GM19025 (cell line): ENCODE measurements around the gene GRIA4.

ENCODE experiments used
- ATAC-seq: cut with Tn5 transposase; IDR thresholded peaks from one replicate; pipeline ENCODE4 v1.9.1; 2021; ENCODE audit warnings: mild to moderate bottlenecking, low read depth, moderate library complexity; ENCODE audit not compliant: unreplicated experiment

Gene GRIA4

DNA sequence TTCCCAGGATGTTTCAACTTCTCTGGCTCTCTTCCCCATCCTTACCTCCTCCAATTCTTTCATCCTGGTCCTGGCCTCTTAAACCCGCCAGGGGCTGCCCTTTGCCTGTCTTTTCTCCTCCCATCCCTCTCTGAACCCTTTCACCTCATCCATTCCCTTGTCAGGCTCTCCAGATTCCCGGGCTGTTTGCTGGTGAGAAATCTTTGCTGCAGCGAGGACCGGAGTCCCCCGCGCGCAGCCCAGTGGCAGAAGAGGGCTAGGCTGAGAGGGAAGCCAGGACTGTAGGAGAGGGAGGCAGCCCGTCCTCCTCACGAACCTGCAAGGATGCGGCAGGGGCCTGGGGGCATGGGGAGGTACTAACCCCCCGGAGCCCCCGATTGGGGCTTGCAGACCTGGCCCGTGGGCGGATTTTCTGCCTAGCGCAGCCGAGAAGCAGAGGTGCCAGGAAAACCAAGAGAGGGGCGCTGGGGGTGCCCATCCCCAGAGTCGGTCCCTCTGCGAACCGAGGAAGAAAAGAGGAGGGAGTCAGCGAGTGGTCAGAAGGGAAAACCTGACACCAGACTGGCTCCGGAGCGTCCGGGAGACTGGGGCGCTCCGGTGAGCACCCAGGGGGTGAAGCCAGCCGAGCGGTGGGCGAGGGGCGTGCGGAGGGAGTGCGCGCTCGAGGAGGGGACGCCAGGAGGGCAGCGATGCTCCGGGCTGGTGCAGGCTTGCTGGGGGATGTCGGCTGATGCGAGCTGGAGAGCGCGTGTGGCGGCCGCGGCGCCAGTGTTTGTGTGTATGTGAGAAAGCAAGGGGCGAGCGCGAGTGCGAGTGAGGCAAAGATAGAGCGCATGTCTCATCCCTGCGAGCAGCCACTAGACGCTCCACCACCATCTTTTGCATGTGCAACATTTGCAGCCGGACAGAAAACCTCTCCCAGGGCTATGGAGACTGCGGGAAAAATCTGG lies at the start of gene GRIA4:
TSS of gene GRIA4 (plus strand) at position 242 of the 950 bp plus-strand sequence. CDS start 925 bp downstream, outside the sequence.
- no peak for ATAC-seq

DNA sequence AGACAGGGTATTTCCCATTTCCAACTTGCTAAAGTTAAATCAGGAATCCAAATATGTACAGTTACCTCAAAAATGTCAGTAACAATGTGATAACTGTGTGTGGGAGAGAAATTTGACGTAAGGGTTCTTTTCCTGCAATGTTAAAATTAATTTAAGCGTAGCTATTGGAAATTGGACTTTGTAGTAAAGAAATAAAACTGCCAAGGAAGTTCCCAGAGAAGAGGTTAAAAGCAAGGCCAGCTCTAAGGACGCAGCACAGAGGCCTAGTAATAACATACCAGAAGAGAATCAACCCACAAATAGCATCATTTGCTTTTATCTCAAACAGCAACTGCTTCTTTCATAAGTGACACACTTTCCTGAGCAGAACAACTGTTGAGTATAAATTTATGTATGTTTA lies 36.8 kb upstream of the GRIA4 start:
- no peak for ATAC-seq

DNA sequence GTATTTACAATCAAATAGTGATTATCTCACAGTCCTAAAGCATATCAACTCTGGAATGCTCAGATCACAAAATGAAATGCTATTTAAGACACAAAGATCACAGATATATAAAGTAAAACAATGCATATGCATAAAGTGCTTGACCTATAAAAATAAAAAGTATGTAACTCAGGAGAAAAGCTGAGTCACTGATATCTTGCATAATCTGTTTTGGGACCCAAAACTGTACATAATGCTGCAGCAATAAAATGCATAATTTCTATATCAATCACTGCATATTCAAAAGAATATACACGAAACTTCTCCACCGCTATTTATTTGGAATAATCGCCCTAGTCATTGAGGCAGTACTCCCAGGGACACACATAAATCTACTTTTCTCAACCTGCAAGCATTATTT lies 34.9 kb upstream of the GRIA4 start:
- no peak for ATAC-seq

DNA sequence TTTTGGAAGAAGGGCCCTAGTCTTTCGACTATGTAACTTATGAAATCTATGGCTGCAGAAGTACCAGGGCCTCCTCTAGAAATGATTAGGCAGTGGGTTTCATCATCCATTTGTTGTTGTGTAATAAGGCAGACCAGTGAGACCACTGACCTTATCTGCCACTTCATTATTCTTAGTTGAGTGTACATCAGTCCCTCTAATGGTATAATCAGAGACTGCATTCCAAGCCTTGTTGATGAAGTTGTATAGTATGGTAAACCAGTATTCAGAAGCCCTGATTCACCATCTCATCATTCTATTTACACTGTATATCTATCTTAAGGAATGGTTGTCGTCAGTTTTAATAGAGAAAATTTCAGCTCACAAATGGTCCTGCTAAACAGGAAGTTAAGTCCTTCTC lies 32.2 kb upstream of the GRIA4 start:
- ATAC-seq = no peak

DNA sequence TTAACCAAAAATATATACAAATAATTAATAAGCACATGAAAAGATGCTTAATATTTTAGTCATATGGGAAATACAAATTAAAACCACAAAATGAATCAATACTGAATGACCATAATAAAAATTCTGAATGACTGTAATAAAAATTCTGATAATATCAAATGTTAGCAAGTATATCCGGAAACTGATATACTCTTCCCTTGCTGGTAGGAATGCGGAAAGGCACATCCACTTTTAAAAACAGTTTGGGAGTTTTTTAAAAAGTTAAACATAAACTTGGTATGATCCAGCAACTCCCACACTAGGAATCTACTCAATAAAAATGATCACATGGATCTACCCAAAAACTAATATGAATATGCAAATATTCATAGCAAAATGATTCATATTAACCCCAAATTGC lies 30.8 kb upstream of the GRIA4 start:
- no peak for ATAC-seq

DNA sequence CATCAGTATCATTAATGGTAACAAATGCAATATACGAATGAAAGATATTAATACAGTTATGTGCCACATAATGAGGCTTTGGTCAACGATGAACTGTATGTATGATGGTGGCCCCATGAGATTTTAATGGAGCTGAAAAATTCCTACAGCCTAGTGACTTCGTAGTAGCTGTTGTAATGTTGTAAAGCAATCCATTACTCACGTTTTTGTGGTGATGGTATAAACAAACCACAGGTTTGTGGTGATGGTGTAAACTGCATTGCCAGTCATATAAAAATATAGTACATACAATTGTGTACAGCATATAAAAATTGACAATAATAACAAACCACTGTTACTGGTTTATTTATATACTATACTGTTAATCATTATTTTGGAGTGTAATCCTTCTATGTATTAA lies 27.4 kb upstream of the GRIA4 start:
- ATAC-seq = no peak

DNA sequence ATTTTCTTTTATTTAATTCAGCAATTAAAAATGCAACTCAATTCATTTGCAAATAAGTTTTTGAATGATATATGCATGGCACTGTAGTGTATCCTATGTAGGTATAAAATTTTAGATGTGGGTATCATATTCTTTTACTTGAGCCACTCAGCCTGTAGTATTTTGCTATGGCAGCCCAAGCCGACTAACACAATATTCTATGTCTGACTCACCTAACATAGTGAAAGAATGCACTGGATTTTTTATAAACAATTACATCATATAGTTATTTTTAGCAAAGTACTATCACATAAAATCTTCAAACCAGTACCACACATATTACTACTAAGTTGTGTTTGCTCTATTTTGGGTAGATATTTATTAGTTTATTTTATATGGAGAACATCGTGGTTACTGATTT lies 21.9 kb upstream of the GRIA4 start:
- no peak for ATAC-seq

DNA sequence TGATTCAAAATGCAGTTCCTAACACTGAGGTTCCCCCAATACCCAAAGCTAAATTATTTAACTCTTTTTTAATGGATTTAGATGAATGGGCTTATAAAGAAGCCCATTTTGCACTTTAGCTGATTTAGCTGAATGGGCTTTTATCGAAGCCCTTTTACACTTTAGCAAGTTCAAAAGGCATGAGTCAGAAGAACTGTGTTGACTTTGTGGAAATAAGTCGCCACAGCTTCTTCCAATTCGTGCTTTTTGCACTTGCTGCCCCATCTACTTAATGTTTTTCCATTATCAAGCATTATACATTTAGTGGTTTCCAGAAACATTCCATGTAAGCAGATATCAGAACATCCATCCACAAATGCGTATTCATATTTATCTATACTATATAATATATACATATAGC lies 20.5 kb upstream of the GRIA4 start:
- no peak for ATAC-seq

DNA sequence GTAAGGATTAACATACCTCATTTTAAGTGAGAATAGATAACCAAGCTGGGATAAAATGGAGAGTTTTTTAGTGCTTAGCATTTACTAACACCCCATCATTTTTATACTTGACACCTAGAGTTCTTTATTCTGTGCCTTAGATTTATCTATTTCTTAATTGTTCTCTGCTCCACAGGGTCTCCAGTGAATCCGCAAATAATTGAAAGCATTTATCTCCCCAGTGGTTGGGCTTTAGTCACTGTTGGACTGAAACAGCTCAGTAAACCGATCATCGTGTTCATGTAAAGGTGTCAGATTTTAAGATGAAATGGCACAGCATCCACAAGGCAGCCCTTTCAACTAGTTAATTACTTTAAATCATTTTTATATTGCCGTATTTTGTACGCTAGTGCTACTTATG lies 17.8 kb upstream of the GRIA4 start:
- no peak for ATAC-seq

DNA sequence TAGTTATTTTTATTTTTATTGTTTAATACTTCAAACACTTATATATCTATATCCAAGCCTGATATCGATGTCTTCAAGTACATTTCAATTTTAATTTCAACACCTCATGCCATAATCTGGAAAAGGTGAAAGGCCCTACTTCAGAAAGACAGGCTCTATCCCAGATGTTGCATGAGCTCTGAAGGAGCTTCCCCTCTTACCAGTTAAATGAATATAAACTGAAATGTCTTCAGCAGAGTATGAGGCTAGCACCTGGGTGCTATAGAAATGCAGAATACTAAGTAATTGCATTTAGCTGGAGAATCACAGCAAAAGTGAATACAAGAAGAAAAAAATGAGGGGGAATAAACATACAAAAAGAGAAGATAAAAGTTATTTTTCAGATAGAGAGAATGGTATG lies 11.5 kb upstream of the GRIA4 start:
- ATAC-seq = no peak

DNA sequence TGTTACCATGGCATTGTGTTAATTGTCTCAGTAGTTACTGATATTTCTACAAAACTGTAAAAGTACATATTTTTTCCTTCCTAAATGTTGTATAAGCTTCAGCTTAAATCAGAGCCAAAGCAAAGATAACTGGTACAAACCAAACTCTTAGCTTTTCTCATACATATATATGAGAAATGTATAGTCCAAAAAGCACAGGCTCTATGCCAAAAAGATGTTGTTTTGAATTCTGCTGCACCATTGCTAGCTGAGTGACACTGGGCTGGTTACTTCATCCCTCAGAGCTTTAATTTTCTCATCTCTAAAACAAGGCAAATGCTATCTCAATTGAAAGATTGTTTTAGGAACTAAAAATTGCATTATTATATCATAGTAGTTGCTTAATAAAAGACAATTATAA lies 6.7 kb upstream of the GRIA4 start:
- no peak for ATAC-seq

DNA sequence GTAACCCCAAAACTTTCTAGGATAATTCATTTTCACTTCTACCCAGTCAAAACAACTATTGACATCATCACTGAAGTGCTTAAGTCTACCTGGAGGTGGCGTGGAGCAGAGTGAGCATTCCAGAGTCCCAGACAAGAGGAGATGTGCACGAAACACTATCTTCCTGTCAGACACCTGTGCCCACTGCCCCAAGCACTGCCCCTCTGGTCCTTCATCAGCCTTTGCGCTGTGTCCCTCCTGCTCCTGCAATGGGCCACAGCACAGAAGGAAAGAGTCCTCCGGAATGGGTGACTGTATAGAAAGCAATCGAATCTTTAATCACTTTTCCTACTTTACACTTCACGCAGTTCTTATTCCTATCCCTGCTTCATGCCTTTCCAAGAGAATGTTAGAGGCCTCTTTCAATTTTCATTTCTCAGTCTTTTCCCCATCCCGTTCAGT lies 512 bp upstream of the GRIA4 start:
- ATAC-seq = peak; percentile 58

DNA sequence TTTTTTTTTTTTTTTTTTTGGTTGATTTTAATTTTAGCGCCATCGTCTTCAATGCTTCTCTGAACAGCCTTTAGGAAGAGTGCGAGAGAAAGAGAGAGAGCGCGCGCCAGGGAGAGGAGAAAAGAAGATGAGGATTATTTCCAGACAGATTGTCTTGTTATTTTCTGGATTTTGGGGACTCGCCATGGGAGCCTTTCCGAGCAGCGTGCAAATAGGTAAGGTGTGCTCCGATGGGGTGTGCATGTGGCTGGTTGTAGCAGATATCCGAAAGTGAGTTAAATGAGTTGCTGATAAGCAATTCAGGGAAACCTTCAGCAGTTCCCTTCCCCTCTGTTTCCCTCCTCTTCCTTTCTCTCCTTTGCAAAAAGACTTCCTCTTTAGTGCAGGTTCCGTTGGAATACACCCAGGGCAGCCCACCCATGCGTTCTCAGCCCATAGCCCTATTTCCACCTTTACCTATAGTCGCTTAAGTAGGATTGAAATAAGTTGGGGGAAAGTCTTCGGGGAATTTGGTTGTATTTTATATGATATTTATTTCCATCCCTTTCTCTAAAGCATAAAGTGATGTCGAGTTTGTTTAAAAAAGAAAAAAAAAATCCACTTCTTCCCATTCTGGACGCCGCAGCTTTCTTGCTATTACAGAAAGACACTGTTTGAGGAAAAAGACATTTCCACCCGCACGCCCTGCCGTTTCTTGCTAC lies 1.1 kb downstream of the GRIA4 start:
- ATAC-seq = no peak

DNA sequence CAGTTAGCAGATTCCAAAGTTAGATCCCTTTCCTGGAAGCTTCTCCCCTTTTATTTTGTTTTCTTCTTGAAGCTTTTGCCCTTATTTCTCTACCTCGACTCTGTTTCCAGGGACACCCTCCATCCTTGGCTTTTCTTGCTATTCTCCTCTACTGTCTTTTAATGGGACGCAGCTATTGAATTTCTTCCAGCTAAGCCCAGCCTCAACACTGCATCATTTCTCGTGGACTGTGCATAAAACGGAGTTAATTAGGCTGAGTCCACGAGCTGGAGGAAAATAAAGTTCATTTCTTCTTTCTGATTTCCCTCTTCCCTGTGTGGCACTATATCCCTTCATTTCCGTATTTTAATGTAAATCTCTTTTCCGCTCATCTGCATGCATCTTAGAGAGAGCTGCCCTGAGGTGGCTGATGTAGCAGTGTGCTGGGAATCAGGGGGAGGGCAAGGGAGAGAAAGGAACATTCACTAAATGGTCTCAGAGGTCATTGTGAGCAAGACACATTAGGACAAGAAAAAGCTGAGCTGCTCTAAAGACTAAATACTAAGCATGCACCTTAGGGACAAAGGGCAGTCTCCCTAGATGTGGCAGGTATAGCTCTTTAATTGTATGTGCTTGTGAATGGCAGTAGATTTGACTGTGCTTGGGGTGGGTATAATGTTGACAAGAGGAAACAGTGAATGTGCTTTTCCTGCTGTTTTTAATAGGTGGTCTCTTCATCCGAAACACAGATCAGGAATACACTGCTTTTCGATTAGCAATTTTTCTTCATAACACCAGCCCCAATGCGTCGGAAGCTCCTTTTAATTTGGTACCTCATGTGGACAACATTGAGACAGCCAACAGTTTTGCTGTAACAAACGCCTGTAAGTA lies 1.9 kb downstream of the GRIA4 start:
- ATAC-seq = no peak

DNA sequence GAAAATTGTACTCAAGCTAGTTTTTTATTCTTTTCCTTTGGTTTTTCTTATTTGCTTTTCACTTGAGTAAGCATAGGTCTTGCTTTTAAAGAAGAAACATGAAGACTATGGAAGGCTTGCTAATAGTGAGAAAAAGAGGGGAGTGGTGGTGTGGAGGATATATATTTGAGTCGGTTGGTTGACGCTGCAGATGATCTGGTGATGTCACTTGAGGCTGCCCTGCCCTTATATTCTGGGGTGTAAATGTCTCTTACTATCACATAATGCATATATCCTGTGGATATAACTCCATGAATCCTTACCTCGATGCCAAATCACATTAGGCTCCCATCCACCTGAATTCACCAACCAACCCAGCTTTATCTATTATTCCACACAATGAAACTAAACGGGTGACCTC lies 2.9 kb downstream of the GRIA4 start:
- no peak for ATAC-seq

DNA sequence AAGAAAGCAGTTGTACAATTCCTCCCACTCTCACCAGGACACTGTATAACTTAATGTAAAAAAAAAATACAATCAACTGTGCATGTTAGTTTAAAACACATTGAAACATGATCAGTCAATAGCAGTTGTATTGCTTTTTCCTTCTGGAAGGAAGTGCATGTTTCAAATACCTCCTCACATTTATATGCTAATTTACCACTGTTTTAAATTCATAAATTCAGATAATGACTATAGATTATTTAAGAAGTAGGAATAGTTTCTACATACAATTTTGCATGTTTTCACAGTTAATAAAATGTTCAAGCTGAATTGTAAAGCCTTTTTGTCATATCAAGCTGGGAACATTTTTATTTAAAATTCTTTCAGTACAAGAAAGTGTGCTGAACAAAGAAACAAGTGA lies 3.3 kb downstream of the GRIA4 start:
- no peak for ATAC-seq

DNA sequence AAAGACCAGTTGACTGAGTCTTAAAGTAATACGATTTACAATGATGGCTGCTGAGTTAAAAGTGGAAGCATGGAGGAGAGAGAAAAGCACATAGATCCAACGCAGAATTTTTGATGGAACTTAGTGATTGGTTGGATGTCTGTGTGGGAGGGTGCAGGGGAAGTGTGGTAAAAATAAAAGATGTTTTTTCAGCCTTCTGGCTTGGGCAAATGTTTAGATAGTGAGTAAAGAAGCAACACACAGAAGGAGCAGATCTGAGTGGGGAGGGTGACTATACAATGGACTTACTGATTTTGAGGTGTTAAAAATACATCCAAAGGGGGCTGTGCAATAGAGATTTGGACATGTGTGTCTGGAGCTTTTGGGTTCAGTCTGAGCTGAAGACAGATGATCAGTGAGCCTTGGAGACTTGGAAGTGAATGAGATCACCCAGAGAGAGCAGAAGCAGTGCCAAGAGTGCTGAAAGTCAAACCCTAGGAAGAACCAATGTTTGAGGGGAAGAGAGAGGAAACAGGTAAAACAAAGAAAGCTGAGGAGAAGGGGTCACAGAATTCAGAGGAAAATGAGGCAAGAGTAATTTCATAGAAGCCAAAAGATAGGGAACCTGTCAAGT lies 8.6 kb downstream of the GRIA4 start:
- no peak for ATAC-seq

DNA sequence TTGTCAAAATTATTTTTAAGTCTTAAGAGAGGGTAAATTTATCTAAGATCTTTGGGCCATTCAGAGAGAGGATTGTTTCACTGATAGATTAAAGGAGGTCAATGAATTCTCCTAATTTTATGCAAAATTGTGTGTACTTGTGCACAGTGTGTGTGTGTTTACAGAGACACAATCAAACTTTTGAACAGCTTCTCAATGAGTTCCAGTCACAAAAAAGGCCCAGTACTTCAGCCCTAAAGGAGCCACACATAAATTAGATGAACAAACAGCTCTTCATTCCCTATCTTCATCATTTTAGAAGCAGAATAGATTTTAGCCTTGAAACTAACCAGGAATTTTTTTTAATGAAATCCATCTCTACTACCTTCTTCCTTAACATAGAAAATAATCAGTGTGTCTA lies 9.7 kb downstream of the GRIA4 start:
- ATAC-seq = no peak

DNA sequence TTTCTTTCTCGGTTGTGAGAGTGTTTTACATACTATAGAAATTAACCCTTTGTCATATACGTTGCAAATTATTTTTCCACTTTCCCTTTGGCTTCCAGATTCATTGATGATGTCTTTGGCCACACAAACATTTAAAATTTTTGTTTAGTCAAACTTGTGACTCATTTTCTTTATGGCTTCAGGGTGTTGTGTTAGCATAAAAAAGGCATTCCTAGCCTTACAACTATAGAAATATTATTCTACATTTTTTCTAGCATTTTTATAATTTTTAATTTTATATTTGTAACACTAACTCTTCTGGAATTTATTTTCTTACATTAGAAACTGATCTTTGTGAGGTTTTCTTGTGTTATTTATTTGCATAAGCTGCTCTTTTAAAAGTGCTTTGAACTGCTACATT lies 12.1 kb downstream of the GRIA4 start:
- ATAC-seq = no peak

DNA sequence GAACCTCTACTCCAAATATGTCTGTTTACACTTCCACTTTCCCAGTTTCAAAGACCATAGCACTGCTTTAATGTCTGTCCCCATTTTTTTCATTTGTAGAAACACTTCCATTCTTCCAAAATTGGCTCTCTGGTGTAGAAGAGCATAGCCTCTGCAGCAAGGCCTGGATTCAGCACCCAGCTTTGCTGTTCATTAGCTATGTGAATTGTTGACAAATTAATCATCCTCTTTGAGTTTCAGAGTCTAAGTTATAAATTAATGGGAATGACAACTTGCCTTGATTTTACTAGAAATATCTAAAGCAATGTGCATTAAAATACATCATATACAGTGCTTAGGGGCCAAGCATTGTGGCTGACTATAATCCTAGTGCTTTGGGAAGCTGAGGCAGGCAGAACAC lies 22.4 kb downstream of the GRIA4 start:
- ATAC-seq = no peak
